ENCODE results near the gene SPDYC. TPM values are rescaled to one million over a fixed set of nuclear protein-coding genes. Genes with fewer than 3 reads are reported as not detected.

Gene SPDYC
- total and polyA plus RNA-seq, 9 of the 15 experiments (the other 6 are each of a cell fraction or from before 2014, with no cell fraction given), result 4.4 to 18.8 (median 9.2) TPM

DNA sequence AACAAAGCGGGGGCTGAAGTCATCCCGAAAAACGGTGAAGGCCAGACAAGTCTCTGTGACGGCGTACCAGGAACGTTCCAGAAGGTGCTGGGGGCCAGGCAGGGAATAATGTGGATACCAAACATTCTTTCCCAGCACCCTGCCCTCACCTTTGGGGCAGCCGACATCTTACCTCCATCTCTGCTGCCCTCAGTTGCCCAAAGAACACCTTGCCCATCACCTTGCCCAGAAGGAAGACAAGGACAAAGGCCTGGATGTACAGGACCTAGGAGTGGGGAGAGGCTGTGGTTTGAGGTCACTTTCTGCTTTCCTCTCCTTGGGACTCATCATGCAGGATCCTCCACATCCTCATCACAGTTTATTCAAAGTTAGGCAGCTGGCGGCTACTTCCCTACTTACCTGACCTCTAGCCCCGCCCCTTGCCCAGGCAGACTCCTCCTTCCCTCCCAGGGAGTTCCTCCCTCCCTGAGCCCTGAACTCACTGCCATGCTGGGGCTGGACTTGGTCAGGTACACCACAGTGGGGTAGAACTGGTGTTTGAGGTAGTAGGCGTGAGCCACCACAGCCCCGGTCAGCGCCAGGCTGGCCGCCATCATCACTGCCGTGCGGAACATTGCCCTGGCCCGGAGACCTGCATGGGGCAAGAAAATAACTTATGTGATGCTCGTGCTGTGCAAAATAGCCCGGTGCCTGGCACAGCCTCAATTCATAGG, 36.9 kb upstream of the SPDYC start:
- POLR2A ChIA-PET, result interaction anchor here (0.6 to 8.4 kb wide), 6 partner anchors 13 to 136 kb away, joined by 3 to 182 read pairs (median 8); partner anchors contain the start of genes BATF2, FAU, MRPL49 and SPDYC
- peak overlapping the region; percentile 98 to 99 for H3K9ac ChIP-seq (ENCODE audit: insufficient read depth in 1 of 2, low read depth in 2 of 2, low read length in 2 of 2)
- H3K79me2 ChIP-seq (ENCODE audit: control insufficient read depth, insufficient read depth, low read length), result peaks cover 41% of the 10 kb centered on the region
- peaks cover 21 to 49% of the 10 kb centered on the region in 2 experiments; a peak in 4 of 5 replicates for H3K4me1 ChIP-seq (replicated peaks in 1 of 2; ENCODE audit: control insufficient read depth in 2 of 2, insufficient read depth in 2 of 2, low read length in 2 of 2)
- H3K4me3 ChIP-seq, result peak overlapping the region; percentile 96
- CTCF ChIA-PET (ENCODE audit: low intra/inter-chr PET ratio), result no interaction called here
- H3K9me1 ChIP-seq (ENCODE audit: control insufficient read depth, insufficient read depth, low read length), result peaks cover 4% of the 10 kb centered on the region
- BruUV-seq (replicated peaks), result no TSS peak
- H3K36me3 ChIP-seq (ENCODE audit: control insufficient read depth, insufficient read depth, low read length), result peaks cover 49% of the 10 kb centered on the region
- in situ Hi-C loops (cut with MboI), result no loop called here
- peak; percentile 81 for FAIRE-seq
- peak; percentile 55 for ATAC-seq
- H3K27me3 ChIP-seq (ENCODE audit: control insufficient read depth in 2 of 2, insufficient read depth in 2 of 2, low read length in 2 of 2), result no peaks in the 10 kb centered on the region; a peak in 1 of 5 replicates
- intact Hi-C loops (cut with micrococcal nuclease), result no loop called here
- H4K20me1 ChIP-seq (replicated peaks; ENCODE audit: control insufficient read depth, insufficient read depth, low read length), result peaks cover 9% of the 10 kb centered on the region; the same call in 1 of the 2 replicates
- H3K9me3 ChIP-seq (replicated peaks; ENCODE audit: control insufficient read depth, insufficient read depth, low read depth, low read length), result no peaks in the 10 kb centered on the region
- 37% methylated on average over 17 of the region's 18 CpGs for WGBS (ENCODE audit: insufficient coverage, low coverage, missing lambda C conversion rate)
- peak overlapping the region; percentile 98 for H3K27ac ChIP-seq (ENCODE audit: extremely low read depth, low read depth, low read length)
- H3K4me2 ChIP-seq (ENCODE audit: insufficient read depth, low read length), result peak overlapping the region; percentile 98
- peak; percentile 71 to 81 (median 78) for DNase-seq (ENCODE audit: extremely low read depth in 1 of 4, low spot score in 3 of 4)
- peak overlapping the region; percentile 7; the same call in 1 of the 2 replicates for H2AFZ ChIP-seq (ENCODE audit: low read depth, low read length)
- TF ChIP-seq RB1 (IDR thresholded peaks at IDR 0.05; ENCODE audit: low read depth), result 0 out of 2 replicates have a peak, but pooled peaks have one; percentile 36
- peak; percentile 57; the same call in 1 of the 2 replicates for TF ChIP-seq ZBED1 (IDR thresholded peaks at IDR 0.05)
- TF ChIP-seq YY1 (IDR thresholded peaks at IDR 0.05; ENCODE audit: borderline replicate concordance in 1 of 3, control insufficient read depth in 1 of 3, extremely low read depth in 1 of 3, insufficient read depth in 3 of 3, insufficient read length in 1 of 3, insufficient replicate concordance in 2 of 3, low read depth in 1 of 3, low read length in 2 of 3), result peak in 1 of 3 experiments; percentile 41
- 0 out of 2 replicates have a peak, but pooled peaks have one; percentile 4 for TF ChIP-seq NFIC (IDR thresholded peaks at IDR 0.05)
- TF ChIP-seq SPI1 (IDR thresholded peaks at IDR 0.05; ENCODE audit: borderline replicate concordance, low read depth, low read length), result peak; percentile 84; the same call in 1 of the 2 replicates
- no peak for TF ChIP-seq U2AF2 (optimal IDR thresholded peaks at IDR 0.05; ENCODE audit: low read depth, low read length)
- TF ChIP-seq ZEB2 (IDR thresholded peaks at IDR 0.05), result no peak
- peak; percentile 49 to 54 for TF ChIP-seq NRF1 (conservative IDR thresholded peaks at IDR 0.05 in 1 of 2, IDR thresholded peaks at IDR 0.05 in 1 of 2)
- TF ChIP-seq FOXM1 (IDR thresholded peaks at IDR 0.05; ENCODE audit: low read depth), result no peak
- no peak for TF ChIP-seq FOXM1 (CRISPR knock-in tag; IDR thresholded peaks at IDR 0.05; ENCODE audit: low read depth)
- TF ChIP-seq SIN3A (IDR thresholded peaks at IDR 0.05; ENCODE audit: borderline replicate concordance in 2 of 2, control insufficient read depth in 1 of 2, low read depth in 2 of 2, low read length in 2 of 2), result 0 out of 4 replicates have a peak, but pooled peaks of 1 of the 2 experiments have one; percentile 17
- no peak for TF ChIP-seq TAF15 (IDR thresholded peaks at IDR 0.05; ENCODE audit: low read depth, low read length)
- TF ChIP-seq PML (IDR thresholded peaks at IDR 0.05; ENCODE audit: low read length), result no peak
- no peak for TF ChIP-seq ELF4 (CRISPR knock-in tag; IDR thresholded peaks at IDR 0.05)
- TF ChIP-seq ETV5 (CRISPR knock-in tag; IDR thresholded peaks at IDR 0.05; ENCODE audit: low read depth), result 0 out of 2 replicates have a peak, but pooled peaks have one; percentile 44
- TF ChIP-seq, protein P1, sequence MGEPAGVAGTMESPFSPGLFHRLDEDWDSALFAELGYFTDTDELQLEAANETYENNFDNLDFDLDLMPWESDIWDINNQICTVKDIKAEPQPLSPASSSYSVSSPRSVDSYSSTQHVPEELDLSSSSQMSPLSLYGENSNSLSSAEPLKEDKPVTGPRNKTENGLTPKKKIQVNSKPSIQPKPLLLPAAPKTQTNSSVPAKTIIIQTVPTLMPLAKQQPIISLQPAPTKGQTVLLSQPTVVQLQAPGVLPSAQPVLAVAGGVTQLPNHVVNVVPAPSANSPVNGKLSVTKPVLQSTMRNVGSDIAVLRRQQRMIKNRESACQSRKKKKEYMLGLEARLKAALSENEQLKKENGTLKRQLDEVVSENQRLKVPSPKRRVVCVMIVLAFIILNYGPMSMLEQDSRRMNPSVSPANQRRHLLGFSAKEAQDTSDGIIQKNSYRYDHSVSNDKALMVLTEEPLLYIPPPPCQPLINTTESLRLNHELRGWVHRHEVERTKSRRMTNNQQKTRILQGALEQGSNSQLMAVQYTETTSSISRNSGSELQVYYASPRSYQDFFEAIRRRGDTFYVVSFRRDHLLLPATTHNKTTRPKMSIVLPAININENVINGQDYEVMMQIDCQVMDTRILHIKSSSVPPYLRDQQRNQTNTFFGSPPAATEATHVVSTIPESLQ (CRISPR knock-in tag; IDR thresholded peaks at IDR 0.05), result 0 out of 2 replicates have a peak, but pooled peaks have one; percentile 34
- peak in 1 of 2 experiments; percentile 46; a peak in 1 of 4 replicates for TF ChIP-seq SRF (CRISPR knock-in tag; IDR thresholded peaks at IDR 0.05)
- TF ChIP-seq ZNF444 (CRISPR knock-in tag; IDR thresholded peaks at IDR 0.05), result no peak
- no peak for TF ChIP-seq BCOR (IDR thresholded peaks at IDR 0.05)
- peak in 1 of 2 experiments; percentile 47; a peak in 1 of 4 replicates for TF ChIP-seq MAZ (CRISPR knock-in tag; conservative IDR thresholded peaks at IDR 0.05 in 1 of 2, IDR thresholded peaks at IDR 0.05 in 1 of 2)
